WTC11 (cell line): ENCODE results near the gene RPS25. TPM values are rescaled to one million over a fixed set of nuclear protein-coding genes. Genes with fewer than 3 reads are reported as not detected.
A peak's percentile ranks its signal among the peaks of the same experiment; 100 is the strongest.

Experiments used
- CREM ChIP-seq: sonication (generic); formaldehyde crosslinking; IDR thresholded peaks from 2 replicates; pipeline ENCODE4 v1.8.1; 2022; ENCODE audit warnings: mild to moderate bottlenecking, missing genetic modification reagents, moderate library complexity
- CTCF ChIP-seq: fragments of 200-600 bp; IDR thresholded peaks from 2 replicates; pipeline ENCODE4 v1.8.0; 2022; ENCODE audit warnings: antibody characterized with exemption
- E2F5 ChIP-seq: sonication (generic); formaldehyde crosslinking; IDR thresholded peaks from 2 replicates; pipeline ENCODE4 v1.8.1; 2022; ENCODE audit warnings: mild to moderate bottlenecking, moderate library complexity, missing genetic modification reagents
- FOXJ3 ChIP-seq: sonication (generic); formaldehyde crosslinking; IDR thresholded peaks from 2 replicates; pipeline ENCODE4 v1.9.0; 2021; ENCODE audit warnings: missing genetic modification reagents, mild to moderate bottlenecking, borderline replicate concordance
- GABPB1 ChIP-seq: sonication (generic); formaldehyde crosslinking; IDR thresholded peaks from 2 replicates; pipeline ENCODE4 v1.8.1; 2023; ENCODE audit warnings: mild to moderate bottlenecking, missing genetic modification reagents
- GRHL2 ChIP-seq: fragments of 250-450 bp; sonication (Bioruptor Pico); IDR thresholded peaks from 2 replicates; pipeline ENCODE4 v1.8.0; 2022; ENCODE audit warnings: mild to moderate bottlenecking, moderate library complexity; ENCODE audit not compliant: insufficient replicate concordance, severe bottlenecking
- IRF2 ChIP-seq: sonication (generic); formaldehyde crosslinking; IDR thresholded peaks from 2 replicates; pipeline ENCODE4 v1.8.0; 2022; ENCODE audit warnings: low read depth, missing genetic modification reagents, borderline replicate concordance
- PRDM15 ChIP-seq: sonication (generic); formaldehyde crosslinking; IDR thresholded peaks from 2 replicates; pipeline ENCODE4 v1.8.0; 2022; ENCODE audit warnings: missing genetic modification reagents
- RELA ChIP-seq: sonication (generic); formaldehyde crosslinking; IDR thresholded peaks from 2 replicates; pipeline ENCODE4 v1.8.1; 2022; ENCODE audit warnings: missing genetic modification reagents, mild to moderate bottlenecking, borderline replicate concordance
- RORB ChIP-seq: fragments of 250-450 bp; sonication (Bioruptor Pico); IDR thresholded peaks from 2 replicates; pipeline ENCODE4 v1.9.0; 2021; ENCODE audit warnings: mild to moderate bottlenecking
- TEAD1 ChIP-seq: sonication (generic); formaldehyde crosslinking; IDR thresholded peaks from 2 replicates; pipeline ENCODE4 v1.8.0; 2022; ENCODE audit warnings: mild to moderate bottlenecking, missing genetic modification reagents
- ZMAT4 ChIP-seq: fragments of 250-450 bp; sonication (Bioruptor Pico); IDR thresholded peaks from 2 replicates; pipeline ENCODE4 v1.9.0; 2021; ENCODE audit warnings: mild to moderate bottlenecking
- ZNF219 ChIP-seq: sonication (generic); formaldehyde crosslinking; IDR thresholded peaks from 2 replicates; pipeline ENCODE4 v1.8.0; 2023; ENCODE audit warnings: missing genetic modification reagents, mild to moderate bottlenecking, borderline replicate concordance
- ZNF281 ChIP-seq: sonication (generic); formaldehyde crosslinking; IDR thresholded peaks from 2 replicates; pipeline ENCODE4 v1.8.0; 2023; ENCODE audit warnings: mild to moderate bottlenecking, missing genetic modification reagents
- ZNF317 ChIP-seq: sonication (generic); formaldehyde crosslinking; IDR thresholded peaks from 2 replicates; pipeline ENCODE4 v1.8.1; 2023; ENCODE audit warnings: low read depth, mild to moderate bottlenecking, moderate library complexity, missing genetic modification reagents, borderline replicate concordance
- total RNA-seq: library from RNA; stranded (reverse); gene quantifications from 3 replicates; pipeline ENCODE4 v1.2.3, GENCODE V29; 2021

Gene RPS25
- total RNA-seq, 1 experiment from 2014 or later: 1,349 TPM

- TF ChIP-seq ZNF281 (CRISPR knock-in tag): 0 out of 2 replicates have a peak, but pooled peaks have one; percentile 76
- no peak for TF ChIP-seq CTCF
- TF ChIP-seq ZMAT4 (CRISPR knock-in tag): no peak
- no peak for TF ChIP-seq IRF2 (CRISPR knock-in tag)
- TF ChIP-seq ZNF317 (CRISPR knock-in tag): no peak
- TF ChIP-seq FOXJ3 (CRISPR knock-in tag): no peak
- peak; percentile 84 for TF ChIP-seq GABPB1 (CRISPR knock-in tag)
- no peak for TF ChIP-seq RORB (CRISPR knock-in tag)
- TF ChIP-seq TEAD1 (CRISPR knock-in tag): no peak
- TF ChIP-seq RELA (CRISPR knock-in tag): 0 out of 2 replicates have a peak, but pooled peaks have one; percentile 36
- peak; percentile 78; the same call in 1 of the 2 replicates for TF ChIP-seq CREM (CRISPR knock-in tag)
- no peak for TF ChIP-seq GRHL2 (CRISPR knock-in tag)
- no peak; the same call in 1 of the 2 replicates for TF ChIP-seq ZNF219 (CRISPR knock-in tag)
- no peak; the same call in 1 of the 2 replicates for TF ChIP-seq E2F5 (CRISPR knock-in tag)
- TF ChIP-seq PRDM15 (CRISPR knock-in tag): no peak
Measured at GRCh38 chr11:119018074-119018938, at the start of gene RPS25, which contains the start of gene TRAPPC4 (continued).
